CD8-positive, alpha-beta memory T cell (primary cell): Measurements from ENCODE around the gene SVIP. TPM values are rescaled to one million over a fixed set of nuclear protein-coding genes. Genes with fewer than 3 reads are reported as not detected.

Experiments used
- CTCF ChIA-PET: fragments of 350-600 bp; sonication (Branson Sonifier 250); formaldehyde crosslinking; loops from one replicate; lab custom pipeline; 2021; ENCODE audit warnings: antibody characterized with exemption; lab: Charles Lee
- POLR2A ChIA-PET: fragments of 350-600 bp; sonication (Branson Sonifier 250); formaldehyde crosslinking; loops from one replicate; lab custom pipeline; 2021; ENCODE audit warnings: antibody characterized with exemption; lab: Charles Lee
- DNase-seq, 5 donors: peaks; one replicate each; pipeline versions ENCODE4 v3.0.0 to v3.0.0-alpha.2; 2020 to 2022; ENCODE audit warnings: mixed read lengths in 1 of 5
- H3K27ac ChIP-seq: one replicate; pipeline ENCODE4 v1.7.0; 2013; ENCODE audit warnings: low read depth, mild to moderate bottlenecking, low read length, moderate library complexity
- H3K27me3 ChIP-seq: 2 replicates; pipeline ENCODE4 v1.7.0; 2013; ENCODE audit warnings: low read length, mild to moderate bottlenecking; ENCODE audit not compliant: insufficient read depth, poor library complexity, severe bottlenecking
- H3K36me3 ChIP-seq: 2 replicates; pipeline ENCODE4 v1.7.0; 2013; ENCODE audit warnings: mild to moderate bottlenecking, low read length, moderate library complexity; ENCODE audit not compliant: insufficient read depth
- H3K4me1 ChIP-seq: 2 replicates; pipeline ENCODE4 v1.7.0; 2013; ENCODE audit warnings: mild to moderate bottlenecking, low read length, moderate library complexity; ENCODE audit not compliant: insufficient read depth
- H3K4me3 ChIP-seq: 2 replicates; pipeline ENCODE4 v1.7.0; 2013; ENCODE audit warnings: mild to moderate bottlenecking, low read length
- H3K9me3 ChIP-seq: 2 replicates; pipeline ENCODE4 v1.7.0; 2013; ENCODE audit warnings: mild to moderate bottlenecking, low read length
- H3K27ac Mint-ChIP-seq, 8 donors: one replicate each; pipeline ENCODE4 v1.8.0; 2020 to 2021; ENCODE audit warnings: mixed read lengths in 8 of 8, mild to moderate bottlenecking in 6 of 8, inconsistent platforms in 3 of 8, moderate library complexity in 3 of 8
- H3K27me3 Mint-ChIP-seq, 2 donors: one replicate each; pipeline ENCODE4 v1.8.0; 2020 to 2021; ENCODE audit warnings: mixed read lengths in 2 of 2, mild to moderate bottlenecking in 1 of 2, moderate library complexity in 1 of 2
- H3K36me3 Mint-ChIP-seq, 3 donors: one replicate each; pipeline ENCODE4 v1.8.0; 2020 to 2021; ENCODE audit warnings: mixed read lengths in 3 of 3, inconsistent platforms in 1 of 3, mild to moderate bottlenecking in 1 of 3
- H3K4me1 Mint-ChIP-seq, 3 donors: one replicate each; pipeline ENCODE4 v1.8.0; 2020 to 2021; ENCODE audit warnings: mixed read lengths in 3 of 3, inconsistent platforms in 1 of 3, mild to moderate bottlenecking in 1 of 3
- H3K4me3 Mint-ChIP-seq, 7 donors: one replicate each; pipeline ENCODE4 v1.8.0; 2020 to 2021; ENCODE audit warnings: mixed read lengths in 7 of 7, mild to moderate bottlenecking in 6 of 7, moderate library complexity in 4 of 7, inconsistent platforms in 2 of 7
- H3K9me3 Mint-ChIP-seq, 5 donors: one replicate each; pipeline ENCODE4 v1.8.0; 2020 to 2022; ENCODE audit warnings: mixed read lengths in 5 of 5, mild to moderate bottlenecking in 3 of 5, moderate library complexity in 2 of 5, inconsistent platforms in 1 of 5
- polyA plus RNA-seq: library from polyadenylated mRNA; unstranded; fragments of 300-500 nt; fragmentation: Illumina TruSeq; gene quantifications from one replicate; pipeline ENCODE4 v1.2.3, GENCODE V29; 2021
- total RNA-seq, 2 experiments: library from RNA; stranded (reverse); gene quantifications; one replicate each; pipeline ENCODE4 v1.2.3, GENCODE V29; 2021

SVIP gene
- total and polyA plus RNA-seq, 3 experiments from 2014 or later: 43.2 to 77.5 (median 74.7) TPM

DNA sequence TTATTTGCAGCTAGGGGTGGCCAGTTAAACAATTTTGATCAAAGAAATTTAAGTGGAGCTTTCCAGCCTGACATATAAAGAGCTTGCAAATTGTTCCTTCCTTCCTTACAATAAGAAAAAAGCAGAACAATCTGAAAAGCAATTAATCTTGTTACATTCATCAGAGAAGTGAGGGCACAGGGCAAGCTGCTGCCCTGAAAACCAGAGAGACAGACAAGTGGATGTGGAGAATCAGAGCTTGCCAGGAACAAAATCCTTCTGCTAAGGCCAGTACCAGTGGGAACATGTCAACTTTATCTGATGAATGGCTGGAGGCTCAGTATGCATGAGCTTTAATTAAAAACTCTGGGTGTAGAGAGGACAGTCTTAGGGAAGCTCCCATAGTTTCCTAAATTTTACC, 21.9 kb upstream of the SVIP start:
- Histone ChIP-seq H3K27me3 (no peaks in the 10 kb centered on the region), H3K4me1 (no peaks in the 10 kb centered on the region), H3K36me3 (no peaks in the 10 kb centered on the region), H3K27ac (no peak overlapping the region), H3K9me3 (no peaks in the 10 kb centered on the region), H3K4me3 (no peak overlapping the region)
- no peaks in the 10 kb centered on the region for H3K4me1 Mint-ChIP-seq
- peaks cover 0 to 21% (median 0%) of the 10 kb centered on the region in 3 donors for H3K36me3 Mint-ChIP-seq
- ChIA-PET POLR2A (no interaction called here), CTCF (interaction anchor here (1.4 to 2.2 kb wide), 2 partner anchors 9 to 22 kb away, joined by 4 read pairs; partner anchors contain the start of gene SVIP)
- H3K27me3 Mint-ChIP-seq: no peaks in the 10 kb centered on the region
- DNase-seq: no peak
- H3K9me3 Mint-ChIP-seq: peaks cover 0 to 8% (median 5%) of the 10 kb centered on the region in 5 donors
- H3K27ac Mint-ChIP-seq: no peak overlapping the region
- H3K4me3 Mint-ChIP-seq: no peak overlapping the region

GRCh38 chr11:22846726-22847125, 17.1 kb upstream of the SVIP start:
- Histone ChIP-seq H3K27ac (no peak overlapping the region), H3K27me3 (no peaks in the 10 kb centered on the region), H3K9me3 (no peaks in the 10 kb centered on the region), H3K36me3 (no peaks in the 10 kb centered on the region), H3K4me3 (no peak overlapping the region), H3K4me1 (no peaks in the 10 kb centered on the region)
- Mint-ChIP-seq H3K9me3 (peaks cover 0 to 2% (median 0%) of the 10 kb centered on the region in 5 donors), H3K36me3 (peaks cover 2 to 12% (median 2%) of the 10 kb centered on the region in 3 donors), H3K4me3 (no peak overlapping the region), H3K4me1 (no peaks in the 10 kb centered on the region), H3K27me3 (no peaks in the 10 kb centered on the region), H3K27ac (no peak overlapping the region)
- ChIA-PET CTCF (no interaction called here), POLR2A (no interaction called here)
- DNase-seq: no peak

- ChIA-PET CTCF (no interaction called here), POLR2A (no interaction called here)
- H3K36me3 Mint-ChIP-seq: peaks cover 0 to 6% (median 0%) of the 10 kb centered on the region in 3 donors
- peak overlapping the region in 1 of 8 donors; percentile 44 for H3K27ac Mint-ChIP-seq
- Histone ChIP-seq H3K4me3 (no peak overlapping the region), H3K9me3 (no peaks in the 10 kb centered on the region), H3K27ac (no peak overlapping the region), H3K27me3 (no peaks in the 10 kb centered on the region), H3K4me1 (peaks cover 17% of the 10 kb centered on the region), H3K36me3 (no peaks in the 10 kb centered on the region)
- H3K9me3 Mint-ChIP-seq: no peaks in the 10 kb centered on the region
- no peaks in the 10 kb centered on the region for H3K27me3 Mint-ChIP-seq
- DNase-seq: no peak
- peaks cover 11 to 22% (median 15%) of the 10 kb centered on the region in 3 donors for H3K4me1 Mint-ChIP-seq
- H3K4me3 Mint-ChIP-seq: no peak overlapping the region
Measured at GRCh38 chr11:22832315-22833015, 2.9 kb upstream of the SVIP start.

DNA sequence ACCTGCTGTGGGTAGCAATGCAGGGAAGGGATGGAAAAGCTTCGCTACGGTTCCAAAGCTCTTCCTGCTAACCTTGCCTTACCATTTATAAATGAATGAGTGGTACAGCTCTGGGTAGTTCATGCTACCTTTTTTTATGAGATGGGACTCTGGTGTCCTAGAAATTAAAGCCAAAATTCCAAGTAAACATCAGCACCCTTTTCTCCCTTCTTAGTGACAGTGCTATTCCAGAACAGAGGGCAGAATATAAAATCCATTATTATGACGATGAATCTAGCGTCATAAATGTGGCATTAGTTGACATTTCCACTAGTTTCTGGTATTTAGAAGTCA, 447 bp upstream of the SVIP start:
- no peak for DNase-seq
- ChIA-PET CTCF (interaction anchor here (0.6 to 1.9 kb wide), 9 partner anchors 8 to 270 kb away, joined by 3 to 7 read pairs (median 3); partner anchors contain the start of gene CCDC179), POLR2A (interaction anchor here (1.3 kb wide), 1 partner anchor 14 kb away, joined by 4 read pairs; no protein-coding TSS in a partner anchor)
- Histone ChIP-seq H3K27ac (no peak overlapping the region), H3K4me1 (peaks cover 17% of the 10 kb centered on the region), H3K9me3 (no peaks in the 10 kb centered on the region), H3K36me3 (peaks cover 14% of the 10 kb centered on the region), H3K4me3 (peak overlapping the region; percentile 59), H3K27me3 (no peaks in the 10 kb centered on the region)
- Mint-ChIP-seq H3K36me3 (peaks cover 0 to 24% (median 2%) of the 10 kb centered on the region in 3 donors), H3K27me3 (no peaks in the 10 kb centered on the region), H3K4me1 (peaks cover 15 to 27% (median 19%) of the 10 kb centered on the region in 3 donors), H3K4me3 (peak overlapping the region; percentile 92 to 98 (median 95)), H3K9me3 (no peaks in the 10 kb centered on the region), H3K27ac (peak overlapping the region in 7 of 8 donors; percentile 42 to 91 (median 78))

GRCh38 chr11:22828373-22828772, 1.2 kb downstream of the SVIP start:
- Histone ChIP-seq H3K27ac (no peak overlapping the region), H3K9me3 (no peaks in the 10 kb centered on the region), H3K4me1 (peaks cover 17% of the 10 kb centered on the region), H3K4me3 (peak overlapping the region; percentile 28), H3K36me3 (peaks cover 20% of the 10 kb centered on the region), H3K27me3 (no peaks in the 10 kb centered on the region)
- no peaks in the 10 kb centered on the region for H3K27me3 Mint-ChIP-seq
- CTCF ChIA-PET: interaction anchor here (1.5 kb wide), 1 partner anchor 203 kb away, joined by 6 read pairs; the partner anchor contains the start of gene FANCF
- H3K27ac Mint-ChIP-seq: peak overlapping the region in 5 of 8 donors; percentile 28 to 85 (median 71)
- peaks cover 15 to 27% (median 19%) of the 10 kb centered on the region in 3 donors for H3K4me1 Mint-ChIP-seq
- H3K4me3 Mint-ChIP-seq: peak overlapping the region; percentile 92 to 98 (median 95)
- no peak for DNase-seq
- H3K9me3 Mint-ChIP-seq: no peaks in the 10 kb centered on the region
- POLR2A ChIA-PET: interaction anchor here (1.2 kb wide), 1 partner anchor 202 kb away, joined by 9 read pairs; the partner anchor contains the start of gene FANCF
- H3K36me3 Mint-ChIP-seq: peaks cover 0 to 39% (median 10%) of the 10 kb centered on the region in 3 donors

GRCh38 chr11:22822203-22822602, 7.4 kb downstream of the SVIP start:
- DNase-seq: no peak
- ChIA-PET CTCF (interaction anchor here (1.1 kb wide), 1 partner anchor 39 kb away, joined by 3 read pairs; the partner anchor contains the start of gene CCDC179), POLR2A (no interaction called here)
- H3K4me3 Mint-ChIP-seq: no peak overlapping the region
- H3K4me1 ChIP-seq: no peaks in the 10 kb centered on the region
- no peaks in the 10 kb centered on the region for H3K9me3 Mint-ChIP-seq
- H3K36me3 Mint-ChIP-seq: peaks cover 28 to 82% (median 35%) of the 10 kb centered on the region in 3 donors
- H3K27me3 Mint-ChIP-seq: no peaks in the 10 kb centered on the region
- no peaks in the 10 kb centered on the region for H3K27me3 ChIP-seq
- H3K27ac Mint-ChIP-seq: no peak overlapping the region
- H3K36me3 ChIP-seq: peaks cover 32% of the 10 kb centered on the region
- no peak overlapping the region for H3K27ac ChIP-seq
- peaks cover 2% of the 10 kb centered on the region in 3 donors for H3K4me1 Mint-ChIP-seq
- no peaks in the 10 kb centered on the region for H3K9me3 ChIP-seq
- no peak overlapping the region for H3K4me3 ChIP-seq

DNA sequence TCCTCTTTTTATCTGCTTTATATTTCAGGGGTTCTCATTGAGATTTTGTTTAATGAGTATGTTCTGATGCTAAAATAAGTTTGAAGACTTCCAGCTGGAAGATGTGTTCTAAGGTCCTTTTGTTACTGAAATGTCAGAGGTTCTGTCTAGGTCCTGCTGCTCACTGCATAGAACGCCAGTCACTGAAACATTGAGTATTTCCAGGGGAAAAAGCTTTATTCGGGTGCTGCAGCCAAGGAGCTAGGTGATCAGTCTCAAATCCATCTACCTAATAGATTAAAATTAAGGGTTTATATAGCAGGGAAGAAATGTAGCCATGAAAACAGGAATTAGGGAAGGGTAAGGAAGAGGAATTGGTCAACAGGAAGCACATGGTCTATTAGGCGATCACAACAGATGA, 19.7 kb downstream of the SVIP start:
- Histone ChIP-seq H3K36me3 (no peaks in the 10 kb centered on the region), H3K4me1 (no peaks in the 10 kb centered on the region), H3K4me3 (no peak overlapping the region), H3K9me3 (no peaks in the 10 kb centered on the region), H3K27ac (no peak overlapping the region), H3K27me3 (no peaks in the 10 kb centered on the region)
- H3K36me3 Mint-ChIP-seq: peaks cover 0 to 5% (median 0%) of the 10 kb centered on the region in 3 donors
- peaks cover 0 to 9% (median 8%) of the 10 kb centered on the region in 5 donors for H3K9me3 Mint-ChIP-seq
- no peak for DNase-seq
- H3K4me3 Mint-ChIP-seq: no peak overlapping the region
- CTCF ChIA-PET: interaction anchor here (1.4 kb wide), 1 partner anchor 19 kb away, joined by 3 read pairs; no protein-coding TSS in a partner anchor
- H3K27ac Mint-ChIP-seq: no peak overlapping the region
- H3K27me3 Mint-ChIP-seq: peaks cover 0 to 5% of the 10 kb centered on the region in 2 donors
- H3K4me1 Mint-ChIP-seq: no peaks in the 10 kb centered on the region
- POLR2A ChIA-PET: no interaction called here

DNA sequence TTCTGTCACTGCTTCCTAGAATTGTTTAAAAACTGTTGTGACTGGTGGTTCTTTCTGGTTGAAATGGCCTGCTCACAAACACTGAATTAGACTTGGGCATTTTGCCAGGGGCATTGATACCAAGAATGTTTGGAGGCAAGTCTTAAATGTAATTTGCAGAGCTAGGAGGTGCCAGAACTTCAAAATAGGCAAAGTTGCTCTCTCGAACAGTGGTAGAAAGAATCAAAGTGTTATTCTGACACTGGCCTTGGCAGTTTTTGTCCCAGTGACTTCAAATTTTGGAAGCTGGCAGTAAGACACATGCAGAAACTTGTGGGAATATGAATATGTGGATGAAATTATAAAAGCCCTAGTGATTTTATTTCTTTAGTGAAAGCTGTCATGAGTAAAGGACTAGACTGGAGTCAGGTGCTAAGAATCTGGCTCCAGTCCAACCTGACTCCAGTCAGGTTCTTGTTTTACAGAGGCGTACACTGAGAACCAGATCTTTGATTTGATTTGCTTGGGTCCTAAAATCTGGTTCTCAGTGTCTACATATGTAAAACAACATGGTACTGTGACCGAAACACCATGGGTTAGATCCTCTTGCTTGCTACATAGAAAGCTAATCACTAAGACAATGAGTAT, 20.9 kb downstream of the SVIP start:
- Mint-ChIP-seq H3K27ac (no peak overlapping the region), H3K4me1 (no peaks in the 10 kb centered on the region)
- CTCF ChIA-PET: no interaction called here

More for the DNA sequence above, 20.9 kb downstream of the SVIP start:
- Mint-ChIP-seq H3K36me3 (peaks cover 0 to 5% (median 0%) of the 10 kb centered on the region in 3 donors), H3K9me3 (peaks cover 0 to 9% (median 8%) of the 10 kb centered on the region in 5 donors), H3K27me3 (peaks cover 0 to 5% of the 10 kb centered on the region in 2 donors), H3K4me3 (no peak overlapping the region)
- H3K36me3 ChIP-seq: no peaks in the 10 kb centered on the region
- H3K27ac ChIP-seq: no peak overlapping the region
- no peak overlapping the region for H3K4me3 ChIP-seq
- no peaks in the 10 kb centered on the region for H3K4me1 ChIP-seq
- no peaks in the 10 kb centered on the region for H3K27me3 ChIP-seq
- POLR2A ChIA-PET: no interaction called here
- no peaks in the 10 kb centered on the region for H3K9me3 ChIP-seq
- DNase-seq: no peak
